Uterus (tissue), 4 donors: ENCODE measurements around the gene ANKH. TPM values are rescaled to one million over a fixed set of nuclear protein-coding genes. Genes with fewer than 3 reads are reported as not detected.
A peak's percentile ranks its signal among the peaks of the same experiment; 100 is the strongest.

Experiments
- DNase-seq, 2 donors: peaks; one replicate each; pipeline ENCODE4 v3.0.0-alpha.2; 2019 to 2020
- H3K27ac ChIP-seq, 2 donors: fragments of 200-600 bp; sonication (generic); 1 replicate in 1 of 2; 2 replicates in 1 of 2; pipeline ENCODE4 v1.5.1; 2016 to 2018
- H3K27me3 ChIP-seq, 2 donors: fragments of 200-600 bp; sonication (generic); one replicate each; pipeline ENCODE4 v1.5.1; 2018 to 2019; ENCODE audit warnings: control low read depth in 1 of 2
- H3K36me3 ChIP-seq, 2 donors: fragments of 200-600 bp; sonication (generic); one replicate each; pipeline ENCODE4 v1.5.1; 2019; ENCODE audit warnings: control low read depth in 1 of 2
- H3K4me1 ChIP-seq, 2 donors: fragments of 200-600 bp; sonication (generic); one replicate each; pipeline ENCODE4 v1.5.1; 2018 to 2019; ENCODE audit warnings: control low read depth in 1 of 2
- H3K4me3 ChIP-seq, 2 donors: fragments of 200-600 bp; sonication (generic); 1 replicate in 1 of 2; 2 replicates in 1 of 2; pipeline ENCODE4 v1.5.1; 2018 to 2019; ENCODE audit warnings: mild to moderate bottlenecking in 1 of 2
- H3K9me3 ChIP-seq, 2 donors: fragments of 200-600 bp; sonication (generic); one replicate each; pipeline ENCODE4 v1.5.1; 2019; ENCODE audit warnings: control low read depth in 1 of 2
- CTCF ChIP-seq, 4 experiments: fragments of 200-600 bp in 2 of 4; fragments of 450-650 bp in 2 of 4; sonication (generic) in 2 of 4; IDR thresholded peaks; one replicate each; pipeline ENCODE4 v1.5.1; 2016 to 2019; ENCODE audit warnings: antibody characterized with exemption in 4 of 4, mild to moderate bottlenecking in 2 of 4, moderate library complexity in 1 of 4
- POLR2A ChIP-seq, 2 donors: fragments of 450-650 bp; IDR thresholded peaks; one replicate each; pipeline ENCODE4 v1.6.1; 2016; ENCODE audit warnings: antibody characterized with exemption in 2 of 2, mild to moderate bottlenecking in 1 of 2, moderate library complexity in 1 of 2
- intact Hi-C: fragments of 100-400 bp; cut with DNase I; formaldehyde crosslinking; loops from one replicate; pipeline ENCODE4 v1.15.1; 2023; ENCODE audit warnings: low total_unique reads
- total RNA-seq, 4 donors: library from RNA; depleted of rRNA in 3 of 4; stranded (reverse); fragments of >200 nt in 3 of 4; gene quantifications; one replicate each; pipeline versions ENCODE4 v1.1.0 to v1.2.4, GENCODE V29; 2014 to 2023
- donor health status: DM: yes; HTN: yes; CAD: no.

Gene ANKH
- total RNA-seq, 4 donors from 2014 or later: 2.9 to 47.7 (median 26.9) TPM

- H3K27ac ChIP-seq: peak overlapping the region; percentile 87 to 93
- no peaks in the 10 kb centered on the region for H3K27me3 ChIP-seq
- no peaks in the 10 kb centered on the region for H3K4me1 ChIP-seq
- H3K4me3 ChIP-seq: peak overlapping the region; percentile 54 to 75
- H3K36me3 ChIP-seq: no peaks in the 10 kb centered on the region
- TF ChIP-seq CTCF (IDR thresholded peaks at IDR 0.05) (peak in 1 of 4 experiments; percentile 30), POLR2A (IDR thresholded peaks at IDR 0.05) (peak in 1 of 2 donors; percentile 18)
- DNase-seq: peak; percentile 50 to 58
- H3K9me3 ChIP-seq: no peaks in the 10 kb centered on the region
- intact Hi-C loops: no loop called here
Measured at GRCh38 chr5:14872070-14872989, 752 bp upstream of the ANKH start.

- Histone ChIP-seq H3K4me3 (peak overlapping the region; percentile 75 to 89), H3K27ac (peak overlapping the region; percentile 76 to 87)
- intact Hi-C loops: no loop called here
Measured at GRCh38 chr5:14870337-14871213, 1.0 kb downstream of the ANKH start.

GRCh38 chr5:14869668-14870164 lies 1.9 kb downstream of the ANKH start:
- no peaks in the 10 kb centered on the region for H3K4me1 ChIP-seq
- TF ChIP-seq CTCF (IDR thresholded peaks at IDR 0.05): no peak
- TF ChIP-seq POLR2A (IDR thresholded peaks at IDR 0.05): no peak
- intact Hi-C loops: loop anchor here (10.0 kb wide), 1 partner anchor 135 kb away; no protein-coding TSS in a partner anchor
- no peak for DNase-seq
- H3K27ac ChIP-seq: no peak overlapping the region
- peak overlapping the region in 1 of 2 donors; percentile 89 for H3K4me3 ChIP-seq
- no peaks in the 10 kb centered on the region for H3K36me3 ChIP-seq
- H3K9me3 ChIP-seq: no peaks in the 10 kb centered on the region
- H3K27me3 ChIP-seq: no peaks in the 10 kb centered on the region

More at GRCh38 chr5:14870337-14871213, 1.0 kb downstream of the ANKH start:
- H3K9me3 ChIP-seq: no peaks in the 10 kb centered on the region
- H3K4me1 ChIP-seq: no peaks in the 10 kb centered on the region
- no peaks in the 10 kb centered on the region for H3K36me3 ChIP-seq
- H3K27me3 ChIP-seq: no peaks in the 10 kb centered on the region
- DNase-seq: peak in 1 of 2 donors; percentile 19
- TF ChIP-seq CTCF (IDR thresholded peaks at IDR 0.05): no peak

- Histone ChIP-seq H3K9me3 (no peaks in the 10 kb centered on the region), H3K27me3 (no peaks in the 10 kb centered on the region), H3K4me1 (no peaks in the 10 kb centered on the region), H3K36me3 (no peaks in the 10 kb centered on the region), H3K27ac (no peak overlapping the region), H3K4me3 (no peak overlapping the region)
- DNase-seq: no peak
- no peak for TF ChIP-seq POLR2A (IDR thresholded peaks at IDR 0.05)
- TF ChIP-seq CTCF (IDR thresholded peaks at IDR 0.05): no peak
- intact Hi-C loops: loop anchor here (10.0 kb wide), 1 partner anchor 134 kb away; no protein-coding TSS in a partner anchor
Measured at GRCh38 chr5:14869233-14869632, 2.3 kb downstream of the ANKH start.
